Astrocyte (in vitro differentiated cells and primary cell): ENCODE measurements around the gene KY.

Source experiments
- EZH2 ChIP-seq: IDR thresholded peaks from 2 replicates; pipeline ENCODE4 v1.6.1; 2012; ENCODE audit warnings: mild to moderate bottlenecking, low read length, inconsistent platforms; ENCODE audit not compliant: insufficient read depth
- TF ChIP-seq, protein P1 (sequence below): IDR thresholded peaks from 2 replicates; pipeline ENCODE4 v1.5.1; 2011; ENCODE audit warnings: low read depth, mild to moderate bottlenecking, inconsistent platforms, low read length, moderate library complexity; ENCODE audit not compliant: insufficient read depth

- TF ChIP-seq, protein P1, sequence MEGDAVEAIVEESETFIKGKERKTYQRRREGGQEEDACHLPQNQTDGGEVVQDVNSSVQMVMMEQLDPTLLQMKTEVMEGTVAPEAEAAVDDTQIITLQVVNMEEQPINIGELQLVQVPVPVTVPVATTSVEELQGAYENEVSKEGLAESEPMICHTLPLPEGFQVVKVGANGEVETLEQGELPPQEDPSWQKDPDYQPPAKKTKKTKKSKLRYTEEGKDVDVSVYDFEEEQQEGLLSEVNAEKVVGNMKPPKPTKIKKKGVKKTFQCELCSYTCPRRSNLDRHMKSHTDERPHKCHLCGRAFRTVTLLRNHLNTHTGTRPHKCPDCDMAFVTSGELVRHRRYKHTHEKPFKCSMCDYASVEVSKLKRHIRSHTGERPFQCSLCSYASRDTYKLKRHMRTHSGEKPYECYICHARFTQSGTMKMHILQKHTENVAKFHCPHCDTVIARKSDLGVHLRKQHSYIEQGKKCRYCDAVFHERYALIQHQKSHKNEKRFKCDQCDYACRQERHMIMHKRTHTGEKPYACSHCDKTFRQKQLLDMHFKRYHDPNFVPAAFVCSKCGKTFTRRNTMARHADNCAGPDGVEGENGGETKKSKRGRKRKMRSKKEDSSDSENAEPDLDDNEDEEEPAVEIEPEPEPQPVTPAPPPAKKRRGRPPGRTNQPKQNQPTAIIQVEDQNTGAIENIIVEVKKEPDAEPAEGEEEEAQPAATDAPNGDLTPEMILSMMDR = no peak
- TF ChIP-seq EZH2 = no peak
Observed at GRCh38 chr3:134576426-134576825, 74.4 kb downstream of the KY start.
